Brain microvascular endothelial cell (primary cell): Measurements from ENCODE around the gene KCNQ1OT1.

Experiments used
- DNase-seq: peaks from one replicate; pipeline ENCODE4 v3.0.0-alpha.2; 2020
- H3K27ac ChIP-seq: fragments of 250-450 bp; sonication (Bioruptor Pico); 2 replicates; pipeline ENCODE4 v1.5.1; 2020; ENCODE audit warnings: mild to moderate bottlenecking, moderate library complexity
- H3K27me3 ChIP-seq: fragments of 250-450 bp; sonication (Bioruptor Pico); replicated peaks from 2 replicates; pipeline ENCODE4 v1.5.1; 2020; ENCODE audit warnings: mild to moderate bottlenecking
- H3K36me3 ChIP-seq: fragments of 250-450 bp; sonication (Bioruptor Pico); replicated peaks from 2 replicates; pipeline ENCODE4 v1.5.1; 2020; ENCODE audit warnings: mild to moderate bottlenecking
- H3K4me3 ChIP-seq: 2 replicates; pipeline ENCODE4 v1.5.1; 2011; ENCODE audit warnings: low read depth, mild to moderate bottlenecking, control low read depth, low read length, moderate library complexity
- in situ Hi-C: cut with HindIII; loops from 2 replicates; pipeline ENCODE4 v1.10.0; 2017; ENCODE audit warnings: low sequenced_read_pairs, low pct_ligation_motif_present
- TF ChIP-seq, protein P1 (sequence below): IDR thresholded peaks from 2 replicates; pipeline ENCODE4 v1.5.1; 2011; ENCODE audit warnings: low read depth, mild to moderate bottlenecking, moderate library complexity, low read length, control low read depth, inconsistent platforms; ENCODE audit errors: missing control alignments

Gene KCNQ1OT1

GRCh38 chr11:2734181-2735052 is 34.6 kb upstream of the KCNQ1OT1 start:
- Histone ChIP-seq H3K27ac (no peak overlapping the region), H3K36me3 (no peaks in the 10 kb centered on the region), H3K27me3 (no peaks in the 10 kb centered on the region), H3K4me3 (no peak overlapping the region)
- TF ChIP-seq, protein P1, sequence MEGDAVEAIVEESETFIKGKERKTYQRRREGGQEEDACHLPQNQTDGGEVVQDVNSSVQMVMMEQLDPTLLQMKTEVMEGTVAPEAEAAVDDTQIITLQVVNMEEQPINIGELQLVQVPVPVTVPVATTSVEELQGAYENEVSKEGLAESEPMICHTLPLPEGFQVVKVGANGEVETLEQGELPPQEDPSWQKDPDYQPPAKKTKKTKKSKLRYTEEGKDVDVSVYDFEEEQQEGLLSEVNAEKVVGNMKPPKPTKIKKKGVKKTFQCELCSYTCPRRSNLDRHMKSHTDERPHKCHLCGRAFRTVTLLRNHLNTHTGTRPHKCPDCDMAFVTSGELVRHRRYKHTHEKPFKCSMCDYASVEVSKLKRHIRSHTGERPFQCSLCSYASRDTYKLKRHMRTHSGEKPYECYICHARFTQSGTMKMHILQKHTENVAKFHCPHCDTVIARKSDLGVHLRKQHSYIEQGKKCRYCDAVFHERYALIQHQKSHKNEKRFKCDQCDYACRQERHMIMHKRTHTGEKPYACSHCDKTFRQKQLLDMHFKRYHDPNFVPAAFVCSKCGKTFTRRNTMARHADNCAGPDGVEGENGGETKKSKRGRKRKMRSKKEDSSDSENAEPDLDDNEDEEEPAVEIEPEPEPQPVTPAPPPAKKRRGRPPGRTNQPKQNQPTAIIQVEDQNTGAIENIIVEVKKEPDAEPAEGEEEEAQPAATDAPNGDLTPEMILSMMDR, result no peak
- DNase-seq, result no peak
- in situ Hi-C loops, result no loop called here

DNA sequence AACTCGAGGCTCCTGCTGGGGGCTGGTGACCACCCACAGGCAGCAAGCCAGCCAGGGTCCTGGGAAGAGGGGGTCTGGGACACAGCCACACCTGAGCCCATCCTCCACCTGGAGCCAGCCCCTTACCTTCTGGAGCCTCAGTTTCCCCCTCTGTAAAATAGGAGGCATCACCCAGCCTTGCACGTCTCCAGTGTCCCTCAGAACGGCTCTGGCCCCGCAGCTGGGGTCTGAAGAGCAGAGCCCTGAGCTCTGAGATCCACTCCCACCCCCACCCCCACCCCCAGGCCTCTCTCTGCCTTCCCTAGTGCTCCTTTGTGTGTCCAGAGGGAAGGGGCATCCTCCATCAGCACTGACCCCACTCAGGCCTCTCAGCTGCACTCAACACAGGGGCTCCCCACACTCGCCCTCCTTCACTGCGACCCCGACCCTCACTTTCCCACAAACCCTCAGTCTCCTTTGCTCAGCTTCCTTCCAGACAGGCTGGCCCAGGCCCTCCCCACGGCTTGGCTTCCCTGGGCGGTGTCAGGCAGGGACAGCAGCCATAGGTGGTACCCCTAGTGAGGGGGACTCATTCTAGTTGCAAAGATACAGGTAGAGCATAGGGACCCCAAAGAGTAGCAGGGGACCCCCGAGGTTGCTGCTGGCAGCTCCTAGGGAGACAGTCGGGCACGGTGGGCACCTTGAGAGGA is 33.3 kb upstream of the KCNQ1OT1 start:
- DNase-seq, result no peak
- no peak overlapping the region for H3K27ac ChIP-seq
- in situ Hi-C loops, result no loop called here
- H3K27me3 ChIP-seq, result no peaks in the 10 kb centered on the region
- H3K36me3 ChIP-seq, result no peaks in the 10 kb centered on the region
- no peak overlapping the region for H3K4me3 ChIP-seq
- TF ChIP-seq, protein P1, result no peak

DNA sequence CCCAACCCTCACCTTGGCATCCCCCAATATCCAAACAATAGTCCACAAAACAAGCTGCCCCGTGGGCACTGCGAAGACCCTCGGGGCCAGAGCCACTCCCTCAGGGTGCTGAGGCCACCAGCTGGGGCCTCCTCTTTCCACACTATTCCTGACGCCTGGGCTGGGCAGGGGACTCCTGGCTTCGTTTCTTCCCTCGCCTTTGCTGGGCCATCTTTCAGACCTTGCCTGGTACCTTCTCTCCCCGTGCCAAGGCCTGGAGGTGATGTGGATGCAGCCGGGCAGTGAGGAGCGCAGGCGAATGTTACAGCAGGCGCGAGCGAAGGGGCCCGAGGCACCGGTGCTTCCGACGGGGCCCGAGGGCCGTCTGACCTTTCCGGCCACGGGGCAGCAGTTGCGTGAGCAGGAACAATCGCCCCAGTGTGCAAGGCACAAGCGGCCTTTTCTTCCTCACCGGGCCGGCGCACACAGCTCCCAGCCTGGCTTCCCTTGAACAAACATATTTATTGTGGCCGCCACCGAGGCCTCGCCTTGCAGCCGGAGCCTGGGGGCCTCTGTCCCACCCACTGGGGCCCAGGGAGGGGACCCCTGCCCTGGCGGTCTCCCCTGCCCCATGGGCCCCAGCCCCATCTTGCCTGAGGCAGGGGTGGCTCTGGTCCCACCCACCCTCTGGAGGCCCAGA is 32.6 kb upstream of the KCNQ1OT1 start:
- in situ Hi-C loops, result no loop called here
- no peak for DNase-seq
- Histone ChIP-seq H3K36me3 (no peaks in the 10 kb centered on the region), H3K4me3 (no peak overlapping the region), H3K27me3 (peaks cover 3% of the 10 kb centered on the region), H3K27ac (no peak overlapping the region)
- TF ChIP-seq, protein P1, result no peak

DNA sequence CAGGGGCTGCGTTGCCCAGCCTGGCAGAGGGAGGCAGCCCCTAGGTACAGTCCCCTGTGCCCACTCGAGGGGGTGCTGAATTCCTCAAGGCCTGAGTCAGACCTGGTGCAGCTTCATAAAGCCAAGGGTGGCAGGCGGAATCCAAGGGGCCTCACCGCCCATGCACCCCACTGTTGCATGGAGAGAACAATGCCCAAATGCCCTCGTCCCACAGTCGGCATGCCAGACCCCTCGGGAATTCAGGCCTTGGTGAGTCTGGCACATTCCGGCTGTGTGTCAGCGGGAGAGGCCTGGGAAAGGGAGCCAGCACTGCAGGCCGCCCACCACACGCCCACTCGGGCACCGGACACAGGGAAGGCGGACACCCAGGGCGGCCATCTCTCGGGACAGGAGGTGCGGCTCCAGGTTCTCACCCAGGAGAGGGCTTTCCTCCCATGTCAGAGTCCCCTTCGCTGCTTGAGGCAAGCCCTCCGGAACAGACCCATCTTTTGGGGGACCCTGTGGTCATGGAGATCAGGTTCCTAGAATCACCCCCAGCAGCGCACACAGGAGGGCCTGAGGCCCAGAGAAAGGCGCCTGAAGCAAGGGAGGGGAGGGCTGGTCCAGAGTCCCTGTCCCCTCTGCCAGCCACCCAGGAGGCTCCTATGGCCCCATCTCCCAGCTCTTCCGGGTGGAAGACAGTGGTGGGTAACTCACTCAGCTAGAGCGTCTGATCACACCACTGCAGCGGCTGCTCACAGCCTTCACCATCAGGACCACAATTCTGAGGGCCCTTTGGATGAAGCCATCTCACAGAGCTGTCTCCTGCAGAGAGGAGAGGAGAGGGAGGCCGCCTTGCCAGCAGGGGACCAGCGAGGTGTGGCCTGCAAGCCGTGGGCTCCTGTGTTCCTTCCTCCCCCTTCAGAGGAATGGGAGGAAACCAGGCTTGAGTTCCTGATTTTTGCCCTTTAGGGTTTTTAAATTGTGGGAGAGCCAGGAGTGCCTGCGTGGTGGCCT is 31.6 kb upstream of the KCNQ1OT1 start:
- TF ChIP-seq, protein P1, result no peak
- Histone ChIP-seq H3K36me3 (no peaks in the 10 kb centered on the region), H3K4me3 (no peak overlapping the region), H3K27me3 (peaks cover 7% of the 10 kb centered on the region), H3K27ac (no peak overlapping the region)
- DNase-seq, result no peak
- in situ Hi-C loops, result no loop called here
